Measurements from ENCODE around the gene CCN2.

DNA sequence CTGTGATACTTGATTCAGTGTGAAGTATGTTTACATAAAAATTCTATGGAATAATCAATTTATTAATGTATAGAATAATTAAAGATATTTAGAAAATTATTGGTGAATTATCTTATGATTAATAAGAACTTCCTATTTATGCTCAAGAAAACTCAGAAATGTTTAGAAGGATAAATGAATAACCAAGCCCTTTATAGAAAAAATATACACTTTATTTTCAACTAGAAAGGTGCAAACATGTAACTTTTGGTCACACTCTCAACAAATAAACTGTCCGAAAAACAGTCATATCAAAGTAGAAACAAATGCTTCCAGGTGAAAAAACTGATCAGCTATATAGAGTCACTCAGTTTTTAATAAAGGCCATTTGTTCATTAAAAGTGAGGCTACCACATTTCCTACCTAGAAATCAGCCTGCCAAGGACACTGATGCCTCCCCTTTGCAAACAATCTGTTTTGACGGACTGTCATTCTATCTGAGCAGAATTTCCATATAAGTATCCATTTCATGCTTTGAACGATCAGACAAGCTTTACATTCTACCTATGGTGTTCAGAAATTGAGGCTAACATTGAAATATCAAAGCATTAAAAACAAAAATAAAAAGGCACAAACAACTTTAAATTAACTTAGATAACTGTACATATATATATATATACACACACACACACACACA lies 3.0 kb downstream of the CCN2 start:
- TF ChIP-seq CTCF (IDR thresholded peaks at IDR 0.05; ENCODE audit: poor library complexity) (no peak), EZH2phosphoT487 (IDR thresholded peaks at IDR 0.05; ENCODE audit: low read depth, severe bottlenecking, unreplicated experiment) (no peak)

All from hepatocyte (in vitro differentiated cells).